Esophagus muscularis mucosa (tissue), 4 donors: Measurements from ENCODE around the gene TMX3.

Experiments
- CTCF ChIP-seq, 3 experiments: fragments of 200-600 bp in 2 of 3; fragments of 450-650 bp in 1 of 3; sonication (generic) in 2 of 3; IDR thresholded peaks; one replicate each; pipeline ENCODE4 v1.5.1; 2017 to 2019; ENCODE audit warnings: antibody characterized with exemption in 3 of 3, mild to moderate bottlenecking in 2 of 3, moderate library complexity in 1 of 3
- EP300 ChIP-seq: sonication (generic); formaldehyde crosslinking; IDR thresholded peaks from one replicate; pipeline ENCODE4 v1.6.1; 2017; ENCODE audit warnings: antibody characterized with exemption
- POLR2A ChIP-seq: fragments of 450-650 bp; IDR thresholded peaks from one replicate; pipeline ENCODE4 v1.6.1; 2017; ENCODE audit warnings: antibody characterized with exemption, moderate library complexity, mild to moderate bottlenecking, low read depth
- POLR2AphosphoS5 ChIP-seq, 2 donors: sonication (generic); formaldehyde crosslinking; IDR thresholded peaks; one replicate each; pipeline ENCODE4 v1.6.1; 2017; ENCODE audit warnings: antibody characterized with exemption in 2 of 2

- no peak for TF ChIP-seq CTCF (IDR thresholded peaks at IDR 0.05)
- TF ChIP-seq POLR2A = no peak
- no peak for TF ChIP-seq POLR2AphosphoS5 (IDR thresholded peaks at IDR 0.05)
- TF ChIP-seq EP300 = no peak
Observed at GRCh38 chr18:68759308-68759707, 44.4 kb upstream of the TMX3 start.
